ENCODE measurements around the gene MYO1G. TPM values are rescaled to one million over a fixed set of nuclear protein-coding genes. Genes with fewer than 3 reads are reported as not detected.
A peak's percentile ranks its signal among the peaks of the same experiment; 100 is the strongest.

The MYO1G gene
- total and polyA plus RNA-seq, 9 of the 15 experiments (the other 6 are each of a cell fraction or from before 2014, with no cell fraction given): 0.03 to 0.62 (median 0.13) TPM; not detected in 1

DNA sequence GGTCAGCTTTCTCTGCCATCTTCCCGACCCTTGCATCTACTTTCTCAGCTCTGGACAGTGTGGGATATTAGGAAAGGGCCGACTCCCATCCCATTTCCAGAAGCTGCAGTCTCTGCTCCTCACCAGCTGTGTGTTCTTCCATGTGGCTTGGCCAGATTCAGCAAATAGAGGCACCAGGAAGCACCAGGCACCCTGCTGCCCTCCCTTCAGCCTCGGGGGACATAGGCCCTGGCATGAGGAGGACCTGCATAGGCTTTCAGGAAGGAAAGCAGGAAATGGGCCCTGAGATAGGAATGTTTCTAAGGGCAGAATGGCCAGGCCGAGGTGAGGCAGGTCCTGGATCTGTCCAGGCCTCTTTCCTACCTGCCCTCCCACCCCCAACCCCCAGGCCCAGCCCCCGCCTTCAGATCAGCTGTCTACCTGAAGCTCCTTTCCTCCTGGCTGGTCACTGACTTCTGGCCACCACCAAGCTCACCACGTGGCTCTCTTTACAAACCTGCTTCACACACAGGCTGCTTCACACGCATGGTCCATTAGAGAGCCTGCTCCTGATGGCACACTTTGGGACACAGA lies 66.0 kb downstream of the MYO1G start:
- FAIRE-seq (no peak), DNase-seq (ENCODE audit: extremely low read depth in 1 of 4, low spot score in 3 of 4) (peak in 1 of 4 experiments; percentile 16), ATAC-seq (peak; percentile 51)
- ChIA-PET POLR2A (interaction anchor here (0.5 to 1.1 kb wide), 3 partner anchors 12 to 113 kb away, joined by 3 read pairs; no protein-coding TSS in a partner anchor), CTCF (ENCODE audit: low intra/inter-chr PET ratio) (no interaction called here)
- Histone ChIP-seq H3K36me3 (ENCODE audit: control insufficient read depth, insufficient read depth, low read length) (no peaks in the 10 kb centered on the region), H3K27ac (ENCODE audit: extremely low read depth, low read depth, low read length) (no peak overlapping the region), H3K27me3 (ENCODE audit: control insufficient read depth in 2 of 2, insufficient read depth in 2 of 2, low read length in 2 of 2) (no peaks in the 10 kb centered on the region), H3K4me1 (replicated peaks in 1 of 2; ENCODE audit: control insufficient read depth in 2 of 2, insufficient read depth in 2 of 2, low read length in 2 of 2) (peaks cover 0 to 5% of the 10 kb centered on the region in 2 experiments; a peak in 1 of 5 replicates), H3K9me1 (ENCODE audit: control insufficient read depth, insufficient read depth, low read length) (no peaks in the 10 kb centered on the region), H2AFZ (ENCODE audit: low read depth, low read length) (peak overlapping the region; percentile 68; the same call in 1 of the 2 replicates), H4K20me1 (replicated peaks; ENCODE audit: control insufficient read depth, insufficient read depth, low read length) (no peaks in the 10 kb centered on the region), H3K4me3 (no peak overlapping the region), H3K79me2 (ENCODE audit: control insufficient read depth, insufficient read depth, low read length) (no peaks in the 10 kb centered on the region), H3K4me2 (ENCODE audit: insufficient read depth, low read length) (no peak overlapping the region), H3K9me3 (replicated peaks; ENCODE audit: control insufficient read depth, insufficient read depth, low read depth, low read length) (no peaks in the 10 kb centered on the region), H3K9ac (ENCODE audit: insufficient read depth in 1 of 2, low read depth in 2 of 2, low read length in 2 of 2) (peak overlapping the region in 1 of 2 experiments; percentile 80; a peak in 1 of 4 replicates)
- 25% methylated on average over 5 of the region's 7 CpGs for WGBS (ENCODE audit: insufficient coverage, low coverage, missing lambda C conversion rate)
- intact Hi-C loops (cut with micrococcal nuclease): no loop called here
- BruUV-seq (replicated peaks): no TSS peak
- in situ Hi-C loops (cut with MboI): no loop called here
- TF ChIP-seq, protein P1, sequence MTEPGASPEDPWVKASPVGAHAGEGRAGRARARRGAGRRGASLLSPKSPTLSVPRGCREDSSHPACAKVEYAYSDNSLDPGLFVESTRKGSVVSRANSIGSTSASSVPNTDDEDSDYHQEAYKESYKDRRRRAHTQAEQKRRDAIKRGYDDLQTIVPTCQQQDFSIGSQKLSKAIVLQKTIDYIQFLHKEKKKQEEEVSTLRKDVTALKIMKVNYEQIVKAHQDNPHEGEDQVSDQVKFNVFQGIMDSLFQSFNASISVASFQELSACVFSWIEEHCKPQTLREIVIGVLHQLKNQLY (CRISPR knock-in tag; conservative IDR thresholded peaks at IDR 0.05): no peak
- no peak for TF ChIP-seq ZNF668 (CRISPR knock-in tag; IDR thresholded peaks at IDR 0.05)
- no peak for TF ChIP-seq ELK1 (CRISPR knock-in tag; IDR thresholded peaks at IDR 0.05)
- TF ChIP-seq ZNF3 (CRISPR knock-in tag; IDR thresholded peaks at IDR 0.05): no peak
- TF ChIP-seq E2F6 (IDR thresholded peaks at IDR 0.05; ENCODE audit: borderline replicate concordance in 1 of 2, extremely low read depth in 1 of 2, insufficient read depth in 1 of 2, insufficient read length in 1 of 2, low read depth in 1 of 2, low read length in 1 of 2, poor library complexity in 1 of 2, severe bottlenecking in 1 of 2): peak in 1 of 2 experiments; percentile 11
- no peak for TF ChIP-seq ZNF696 (CRISPR knock-in tag; conservative IDR thresholded peaks at IDR 0.05)
- TF ChIP-seq, protein P2, sequence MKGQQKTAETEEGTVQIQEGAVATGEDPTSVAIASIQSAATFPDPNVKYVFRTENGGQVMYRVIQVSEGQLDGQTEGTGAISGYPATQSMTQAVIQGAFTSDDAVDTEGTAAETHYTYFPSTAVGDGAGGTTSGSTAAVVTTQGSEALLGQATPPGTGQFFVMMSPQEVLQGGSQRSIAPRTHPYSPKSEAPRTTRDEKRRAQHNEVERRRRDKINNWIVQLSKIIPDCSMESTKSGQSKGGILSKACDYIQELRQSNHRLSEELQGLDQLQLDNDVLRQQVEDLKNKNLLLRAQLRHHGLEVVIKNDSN (CRISPR knock-in tag; IDR thresholded peaks at IDR 0.05): no peak

Other genes starting within 250 kb of the MYO1G start
Only the 7 nearest of the 8 such genes appear.
- 2,805 and 3,364 TPM in 2 replicates for gene PPIA, start 182.3 kb downstream of the MYO1G start, total RNA-seq (2014; rRNA removed)
- 4,631 and 4,826 TPM in 2 replicates for gene PPIA, start 182.3 kb downstream of the MYO1G start, total RNA-seq (2014; rRNA removed; fragmentation: Illumina TruSeq; extraction: Trizol)
- gene PPIA, start 182.3 kb downstream of the MYO1G start, total RNA-seq (2015; rRNA removed; fragmentation: Illumina TruSeq; extraction: Trizol): 3,943 and 3,973 TPM in 2 replicates
- 2,583 and 2,768 TPM in 2 replicates for gene PPIA, start 182.3 kb downstream of the MYO1G start, total RNA-seq (2021)
- 5,196 and 6,697 TPM in 2 replicates for gene PPIA, start 182.3 kb downstream of the MYO1G start, polyA plus RNA-seq (2011; rRNA removed)
- 7,504 and 8,032 TPM in 2 replicates for gene PPIA, start 182.3 kb downstream of the MYO1G start, polyA plus RNA-seq (2014; fragmentation: Illumina TruSeq; extraction: Trizol)
- 1,000 to 10,000 TPM; 2,984 to 3,298 TPM for gene PPIA, start 182.3 kb downstream of the MYO1G start, polyA plus RNA-seq (2014; fragmentation: Nextera tagmentation; extraction: Ambion mirVana)
- 6,267 and 7,127 TPM in 2 replicates for gene PPIA, start 182.3 kb downstream of the MYO1G start, polyA plus RNA-seq (2014; rRNA removed)
- gene H2AZ2, start 130.9 kb downstream of the MYO1G start, total RNA-seq (2014; rRNA removed): 380 and 497 TPM in 2 replicates
- gene H2AZ2, start 130.9 kb downstream of the MYO1G start, total RNA-seq (2014; rRNA removed; fragmentation: Illumina TruSeq; extraction: Trizol): 286 and 296 TPM in 2 replicates
- gene H2AZ2, start 130.9 kb downstream of the MYO1G start, total RNA-seq (2015; rRNA removed; fragmentation: Illumina TruSeq; extraction: Trizol): 217 and 219 TPM in 2 replicates
- 273 and 286 TPM in 2 replicates for gene H2AZ2, start 130.9 kb downstream of the MYO1G start, total RNA-seq (2021)
- gene H2AZ2, start 130.9 kb downstream of the MYO1G start, polyA plus RNA-seq (2011; rRNA removed): 276 and 382 TPM in 2 replicates
- gene H2AZ2, start 130.9 kb downstream of the MYO1G start, polyA plus RNA-seq (2014; fragmentation: Illumina TruSeq; extraction: Trizol): 213 and 246 TPM in 2 replicates
- gene H2AZ2, start 130.9 kb downstream of the MYO1G start, polyA plus RNA-seq (2014; fragmentation: Nextera tagmentation; extraction: Ambion mirVana): 100 to 1,000 TPM; 105 to 118 TPM
- 295 and 305 TPM in 2 replicates for gene H2AZ2, start 130.9 kb downstream of the MYO1G start, polyA plus RNA-seq (2014; rRNA removed)
- gene PURB, start 93.5 kb downstream of the MYO1G start, total RNA-seq (2014; rRNA removed): 5.6 and 6.2 TPM in 2 replicates
- 13.5 and 14.8 TPM in 2 replicates for gene PURB, start 93.5 kb downstream of the MYO1G start, total RNA-seq (2014; rRNA removed; fragmentation: Illumina TruSeq; extraction: Trizol)
- 10.6 and 11.2 TPM in 2 replicates for gene PURB, start 93.5 kb downstream of the MYO1G start, total RNA-seq (2015; rRNA removed; fragmentation: Illumina TruSeq; extraction: Trizol)
- 12.7 and 13.1 TPM in 2 replicates for gene PURB, start 93.5 kb downstream of the MYO1G start, total RNA-seq (2021)
- 7.3 and 8.3 TPM in 2 replicates for gene PURB, start 93.5 kb downstream of the MYO1G start, polyA plus RNA-seq (2011; rRNA removed)
- gene PURB, start 93.5 kb downstream of the MYO1G start, polyA plus RNA-seq (2014; fragmentation: Illumina TruSeq; extraction: Trizol): 12.8 and 14.1 TPM in 2 replicates
- gene PURB, start 93.5 kb downstream of the MYO1G start, polyA plus RNA-seq (2014; fragmentation: Nextera tagmentation; extraction: Ambion mirVana): 1 to 10 TPM; 1.6 TPM
- 8.8 and 9.8 TPM in 2 replicates for gene PURB, start 93.5 kb downstream of the MYO1G start, polyA plus RNA-seq (2014; rRNA removed)
- gene CCM2, start 21.2 kb upstream of the MYO1G start, total RNA-seq (2014; rRNA removed): 38.6 and 46.5 TPM in 2 replicates
- 9.5 and 12.4 TPM in 2 replicates for gene CCM2, start 21.2 kb upstream of the MYO1G start, total RNA-seq (2014; rRNA removed; fragmentation: Illumina TruSeq; extraction: Trizol)
- gene CCM2, start 21.2 kb upstream of the MYO1G start, total RNA-seq (2015; rRNA removed; fragmentation: Illumina TruSeq; extraction: Trizol): 15.8 and 17.9 TPM in 2 replicates
- gene CCM2, start 21.2 kb upstream of the MYO1G start, total RNA-seq (2021): 33.9 and 35.2 TPM in 2 replicates
- gene CCM2, start 21.2 kb upstream of the MYO1G start, polyA plus RNA-seq (2011; rRNA removed): 28.8 and 35.2 TPM in 2 replicates
- 25.9 and 30.9 TPM in 2 replicates for gene CCM2, start 21.2 kb upstream of the MYO1G start, polyA plus RNA-seq (2014; fragmentation: Illumina TruSeq; extraction: Trizol)
- 1 to 10 TPM in 1 of 2 experiments, under 1 TPM in 1; 0.41 to 2.0 TPM for gene CCM2, start 21.2 kb upstream of the MYO1G start, polyA plus RNA-seq (2014; fragmentation: Nextera tagmentation; extraction: Ambion mirVana)
- gene CCM2, start 21.2 kb upstream of the MYO1G start, polyA plus RNA-seq (2014; rRNA removed): 29.3 and 36.1 TPM in 2 replicates
- gene NACAD, start 110.0 kb upstream of the MYO1G start, total RNA-seq (2014; rRNA removed): under 0.01 TPM in 1 of 2 replicates, not detected in the other
- gene NACAD, start 110.0 kb upstream of the MYO1G start, total RNA-seq (2014; rRNA removed; fragmentation: Illumina TruSeq; extraction: Trizol): not detected in 2 replicates
- not detected in 2 replicates for gene NACAD, start 110.0 kb upstream of the MYO1G start, total RNA-seq (2015; rRNA removed; fragmentation: Illumina TruSeq; extraction: Trizol)
- gene NACAD, start 110.0 kb upstream of the MYO1G start, total RNA-seq (2021): 0.02 and 0.04 TPM in 2 replicates
- gene NACAD, start 110.0 kb upstream of the MYO1G start, polyA plus RNA-seq (2011; rRNA removed): 0.01 and 0.03 TPM in 2 replicates
- gene NACAD, start 110.0 kb upstream of the MYO1G start, polyA plus RNA-seq (2014; fragmentation: Illumina TruSeq; extraction: Trizol): 0.01 and 0.03 TPM in 2 replicates
- not detected for gene NACAD, start 110.0 kb upstream of the MYO1G start, polyA plus RNA-seq (2014; fragmentation: Nextera tagmentation; extraction: Ambion mirVana)
- gene NACAD, start 110.0 kb upstream of the MYO1G start, polyA plus RNA-seq (2014; rRNA removed): 0.04 TPM in 1 of 2 replicates, not detected in the other
- 248 and 298 TPM in 2 replicates for gene TBRG4, start 132.7 kb upstream of the MYO1G start, total RNA-seq (2014; rRNA removed)
- gene TBRG4, start 132.7 kb upstream of the MYO1G start, total RNA-seq (2014; rRNA removed; fragmentation: Illumina TruSeq; extraction: Trizol): 111 and 141 TPM in 2 replicates
- 140 and 152 TPM in 2 replicates for gene TBRG4, start 132.7 kb upstream of the MYO1G start, total RNA-seq (2015; rRNA removed; fragmentation: Illumina TruSeq; extraction: Trizol)
- gene TBRG4, start 132.7 kb upstream of the MYO1G start, total RNA-seq (2021): 258 and 287 TPM in 2 replicates
- gene TBRG4, start 132.7 kb upstream of the MYO1G start, polyA plus RNA-seq (2011; rRNA removed): 278 and 317 TPM in 2 replicates
- 295 and 322 TPM in 2 replicates for gene TBRG4, start 132.7 kb upstream of the MYO1G start, polyA plus RNA-seq (2014; fragmentation: Illumina TruSeq; extraction: Trizol)
- 10 to 100 TPM; 11.2 to 34.9 TPM for gene TBRG4, start 132.7 kb upstream of the MYO1G start, polyA plus RNA-seq (2014; fragmentation: Nextera tagmentation; extraction: Ambion mirVana)
- gene TBRG4, start 132.7 kb upstream of the MYO1G start, polyA plus RNA-seq (2014; rRNA removed): 216 and 223 TPM in 2 replicates
- gene RAMP3, start 178.8 kb upstream of the MYO1G start, total RNA-seq (2014; rRNA removed): not detected in 2 replicates
- not detected in 2 replicates for gene RAMP3, start 178.8 kb upstream of the MYO1G start, total RNA-seq (2014; rRNA removed; fragmentation: Illumina TruSeq; extraction: Trizol)
- not detected in 2 replicates for gene RAMP3, start 178.8 kb upstream of the MYO1G start, total RNA-seq (2015; rRNA removed; fragmentation: Illumina TruSeq; extraction: Trizol)
- gene RAMP3, start 178.8 kb upstream of the MYO1G start, total RNA-seq (2021): not detected in 2 replicates
- gene RAMP3, start 178.8 kb upstream of the MYO1G start, polyA plus RNA-seq (2011; rRNA removed): not detected in 2 replicates
- gene RAMP3, start 178.8 kb upstream of the MYO1G start, polyA plus RNA-seq (2014; fragmentation: Illumina TruSeq; extraction: Trizol): not detected in 2 replicates
- not detected for gene RAMP3, start 178.8 kb upstream of the MYO1G start, polyA plus RNA-seq (2014; fragmentation: Nextera tagmentation; extraction: Ambion mirVana)
- gene RAMP3, start 178.8 kb upstream of the MYO1G start, polyA plus RNA-seq (2014; rRNA removed): not detected in 2 replicates